Activated CD8-positive, alpha-beta memory T cell treated with anti-CD3 and anti-CD28 coated beads, Interleukin-2, amount 50 U/mL, for 48 hours (primary cell): ENCODE data around the gene CPO.

Experiments used
- DNase-seq: peaks from one replicate; pipeline ENCODE4 v3.0.0-alpha.2; 2020

Gene CPO

DNA sequence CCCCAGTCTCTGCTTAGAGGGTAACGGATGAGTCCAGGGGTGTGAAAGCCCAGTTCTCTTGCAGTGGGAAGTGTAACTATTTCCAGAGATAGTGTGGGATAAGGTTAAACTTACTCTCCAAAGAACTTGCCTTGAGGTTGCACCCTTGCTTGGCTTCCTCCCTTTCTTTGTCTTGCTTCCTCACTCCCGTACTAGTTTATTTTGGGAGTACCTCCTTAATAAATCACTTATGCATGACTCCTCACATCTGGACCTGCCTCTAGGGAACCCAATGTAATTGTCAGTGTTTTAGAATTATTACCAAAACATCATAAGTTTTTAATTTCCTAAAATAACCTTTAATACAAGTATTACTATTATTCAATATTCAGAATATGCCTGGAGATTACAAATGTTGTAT, 35.2 kb downstream of the CPO start:
- no peak for DNase-seq

DNA sequence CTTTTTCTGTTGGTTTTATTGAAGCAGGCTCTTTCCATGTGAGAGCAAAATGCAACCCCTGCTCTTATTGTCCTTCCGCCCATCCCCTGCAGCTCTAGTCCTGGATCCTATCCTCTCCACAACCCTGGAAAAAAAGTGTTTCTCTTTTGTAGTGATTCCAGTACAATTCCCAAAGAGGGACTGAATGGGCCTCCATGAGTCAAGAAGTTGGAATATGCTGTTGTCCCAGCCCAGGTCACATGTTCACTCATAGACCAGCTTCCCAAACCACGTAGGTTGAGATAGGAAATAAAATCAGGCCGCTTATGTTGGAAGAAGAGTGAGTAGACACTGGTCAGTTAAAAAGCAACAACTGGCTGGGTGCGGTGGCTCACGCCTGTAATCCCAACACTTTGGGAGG, 39.4 kb downstream of the CPO start:
- no peak for DNase-seq

DNA sequence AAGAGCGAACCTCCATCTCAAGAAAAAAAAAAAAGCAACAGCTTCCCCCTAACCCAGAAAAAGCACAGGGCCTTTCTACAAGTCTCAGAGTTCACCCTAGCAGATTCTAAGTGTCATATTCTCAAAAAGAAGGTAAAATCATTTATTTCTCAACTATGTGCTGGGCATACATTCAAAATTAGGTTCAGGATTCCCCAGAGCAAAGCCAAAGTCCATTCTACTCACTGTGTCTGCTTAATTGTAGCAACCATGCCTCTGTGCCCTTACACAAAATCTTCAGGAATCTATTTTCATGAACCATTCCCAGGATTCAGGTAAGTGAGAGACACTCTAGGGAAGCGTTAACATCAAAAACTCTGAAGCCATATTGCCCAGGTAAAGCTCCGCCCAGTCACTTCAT, 40.0 kb downstream of the CPO start:
- no peak for DNase-seq

GRCh38 chr2:206979922-206980321, 40.6 kb downstream of the CPO start:
- no peak for DNase-seq

- DNase-seq, result no peak
These were observed 41.1 kb downstream of the CPO start for GRCh38 chr2:206980413-206980812.

DNA sequence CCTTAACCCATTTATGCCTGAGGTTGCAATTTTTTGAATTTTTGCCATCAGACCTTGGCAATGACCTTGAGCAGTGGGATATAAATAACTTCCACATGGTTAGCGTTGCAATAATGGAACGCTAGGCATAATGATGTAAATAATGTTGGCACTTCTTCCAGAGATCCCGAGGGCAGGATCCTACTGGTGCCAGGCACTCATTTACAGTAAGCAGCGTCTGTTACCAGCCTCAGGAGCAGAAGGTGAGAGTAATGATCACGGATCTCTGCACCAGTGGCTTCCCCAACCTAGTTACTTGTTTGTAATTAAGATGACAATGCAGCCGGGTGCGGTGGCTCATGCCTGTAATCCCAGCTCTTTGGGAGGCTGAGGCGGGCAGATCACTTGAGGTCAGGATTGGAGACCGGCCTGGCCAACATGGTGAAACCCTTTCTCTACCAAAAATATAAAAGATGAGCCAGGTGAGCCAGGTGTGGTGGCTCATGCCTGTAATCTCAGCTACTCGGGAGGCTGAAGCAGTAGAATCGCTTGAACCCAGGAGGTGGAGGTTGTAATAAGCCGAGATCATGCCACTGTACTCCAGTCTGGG, 41.9 kb downstream of the CPO start:
- no peak for DNase-seq

- DNase-seq, result peak; percentile 59
These were observed 42.5 kb downstream of the CPO start for GRCh38 chr2:206981739-206982340.

DNA sequence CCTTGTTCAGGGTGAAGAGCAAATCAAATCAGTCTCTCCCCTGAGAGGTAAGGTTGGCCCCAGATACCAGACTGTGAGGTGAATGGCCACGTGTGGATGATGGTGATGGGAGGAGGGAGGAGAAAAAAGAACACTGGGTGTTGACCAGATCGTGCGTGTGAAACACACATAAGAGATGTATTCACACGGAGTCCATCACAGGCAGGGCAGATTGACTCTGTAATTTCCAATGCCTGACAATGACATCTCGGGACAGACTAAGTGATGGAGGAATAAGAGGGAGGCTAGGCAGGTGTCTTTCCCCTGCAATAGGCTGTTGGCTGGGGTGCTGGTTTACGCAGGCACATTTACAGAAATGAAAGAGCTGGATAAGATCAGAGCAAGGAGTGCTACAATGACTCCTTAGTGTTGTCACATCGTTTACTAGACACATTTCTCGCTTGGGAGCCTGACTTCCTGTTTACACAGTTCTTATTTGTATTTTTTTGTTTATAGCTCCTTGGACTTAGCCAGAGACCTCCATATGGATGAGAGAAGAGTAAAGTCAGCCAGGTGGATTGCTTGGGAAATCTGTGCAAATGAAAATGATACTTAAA, 43.1 kb downstream of the CPO start:
- DNase-seq, result no peak

- DNase-seq, result no peak
These were observed 44.0 kb downstream of the CPO start for GRCh38 chr2:206983161-206983859.

- DNase-seq, result no peak
These were observed 44.9 kb downstream of the CPO start for GRCh38 chr2:206984206-206984605.

DNA sequence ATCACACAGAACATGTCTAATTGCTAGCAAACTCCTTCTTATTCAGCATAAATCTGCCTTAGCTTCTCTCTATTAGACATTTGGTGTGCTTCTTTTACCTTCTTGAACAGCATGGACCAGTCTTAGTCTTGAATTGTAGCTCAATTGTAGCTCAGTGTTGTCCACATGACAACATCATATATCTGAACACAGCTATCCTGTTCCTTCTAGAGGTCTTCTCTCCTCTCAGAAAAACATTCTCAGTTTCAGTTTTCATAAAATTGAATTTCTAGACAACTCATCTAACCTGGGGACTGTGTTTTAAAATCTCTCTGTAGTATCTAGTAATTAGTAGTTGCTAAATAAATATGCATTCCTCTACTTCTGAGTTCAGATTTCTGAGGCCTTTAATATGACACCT, 47.6 kb downstream of the CPO start:
- DNase-seq, result no peak

- DNase-seq, result no peak
These were observed 48.5 kb downstream of the CPO start for GRCh38 chr2:206987810-206988209.

DNA sequence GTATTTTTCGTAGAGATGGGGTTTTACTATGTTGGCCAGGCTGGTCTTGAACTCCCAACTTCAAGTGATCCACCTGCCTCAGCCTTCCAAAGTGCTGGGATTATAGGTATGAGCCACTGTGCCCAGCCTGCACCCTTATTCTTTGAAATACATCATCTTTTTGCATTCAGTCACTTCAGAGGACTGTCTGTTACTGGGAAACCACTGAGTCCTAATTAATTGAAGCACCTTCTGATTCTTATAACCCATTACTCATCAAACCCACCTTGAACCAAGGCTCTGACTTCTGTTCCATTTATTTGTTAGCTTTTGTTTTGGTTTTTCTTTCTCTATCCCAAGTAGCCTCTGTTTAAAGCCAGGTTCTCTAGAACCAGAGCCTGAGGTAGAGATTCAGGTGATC, 49.6 kb downstream of the CPO start:
- DNase-seq, result no peak

GRCh38 chr2:206989311-206989710, 50.0 kb downstream of the CPO start:
- DNase-seq, result peak; percentile 56

DNA sequence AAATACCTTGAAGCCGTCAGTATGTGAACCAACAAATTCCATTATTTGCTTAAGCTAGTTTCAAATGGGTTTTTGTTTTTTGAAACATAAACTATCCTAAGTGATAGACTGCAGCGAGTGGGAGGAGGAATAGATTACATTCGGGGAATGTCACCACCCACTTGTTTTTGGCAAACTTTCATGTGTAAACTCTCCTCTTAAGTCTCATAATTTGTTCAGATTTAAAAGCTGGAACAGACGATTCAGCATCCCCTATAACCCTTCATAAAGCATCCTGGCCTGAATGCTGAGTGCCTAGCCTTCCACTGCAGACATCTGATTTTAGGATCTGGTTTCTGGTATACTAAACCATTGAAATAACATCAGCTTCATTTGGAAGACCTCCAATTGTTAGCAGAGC, 51.0 kb downstream of the CPO start:
- DNase-seq, result no peak

DNA sequence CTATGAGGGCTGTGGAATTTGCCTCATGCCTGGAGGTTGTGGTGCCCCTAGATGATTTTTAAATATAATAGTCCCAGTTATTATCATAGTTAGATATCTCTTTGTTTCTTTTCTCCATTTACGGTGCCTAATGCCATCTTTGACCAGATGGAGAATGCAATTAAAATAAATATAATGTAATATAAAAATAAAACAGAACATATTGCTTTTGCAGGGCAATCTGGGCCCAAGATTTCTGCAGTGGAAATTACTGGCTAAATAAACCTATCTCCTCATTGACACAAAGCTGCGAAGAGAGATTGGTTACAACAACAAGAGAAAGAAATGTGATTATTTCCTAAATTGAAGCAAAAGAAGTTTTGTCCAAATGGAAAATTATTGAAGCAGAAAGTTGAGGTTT, 51.8 kb downstream of the CPO start:
- no peak for DNase-seq

DNA sequence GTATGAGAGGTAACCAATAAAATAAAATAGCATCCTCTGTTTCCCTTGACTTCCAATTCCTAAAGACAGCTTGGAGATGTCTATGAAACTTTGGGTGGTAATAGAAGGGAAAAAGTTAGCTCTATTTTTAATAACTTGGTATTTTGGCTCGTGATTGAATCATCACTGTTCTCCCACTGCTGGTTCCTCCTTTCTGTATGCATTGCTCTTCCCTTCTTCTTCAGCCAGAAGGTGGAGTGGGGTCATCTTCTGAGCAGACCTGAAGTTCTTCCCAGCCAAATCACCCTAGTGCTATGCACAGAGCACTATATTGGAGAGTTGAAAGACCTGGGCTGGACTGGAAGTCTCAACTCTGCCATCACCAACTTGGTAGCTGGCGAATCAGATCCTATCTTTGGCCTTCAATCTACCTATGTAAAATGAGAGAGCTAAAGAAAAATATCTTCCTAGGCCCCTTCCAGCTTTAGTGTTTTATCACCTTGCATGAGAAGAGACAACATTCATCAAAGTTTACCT, 54.1 kb downstream of the CPO start:
- no peak for DNase-seq

- no peak for DNase-seq
These were observed 54.6 kb downstream of the CPO start for GRCh38 chr2:206993964-206994363.

- DNase-seq, result no peak
These were observed 57.3 kb downstream of the CPO start for GRCh38 chr2:206996556-206997065.

DNA sequence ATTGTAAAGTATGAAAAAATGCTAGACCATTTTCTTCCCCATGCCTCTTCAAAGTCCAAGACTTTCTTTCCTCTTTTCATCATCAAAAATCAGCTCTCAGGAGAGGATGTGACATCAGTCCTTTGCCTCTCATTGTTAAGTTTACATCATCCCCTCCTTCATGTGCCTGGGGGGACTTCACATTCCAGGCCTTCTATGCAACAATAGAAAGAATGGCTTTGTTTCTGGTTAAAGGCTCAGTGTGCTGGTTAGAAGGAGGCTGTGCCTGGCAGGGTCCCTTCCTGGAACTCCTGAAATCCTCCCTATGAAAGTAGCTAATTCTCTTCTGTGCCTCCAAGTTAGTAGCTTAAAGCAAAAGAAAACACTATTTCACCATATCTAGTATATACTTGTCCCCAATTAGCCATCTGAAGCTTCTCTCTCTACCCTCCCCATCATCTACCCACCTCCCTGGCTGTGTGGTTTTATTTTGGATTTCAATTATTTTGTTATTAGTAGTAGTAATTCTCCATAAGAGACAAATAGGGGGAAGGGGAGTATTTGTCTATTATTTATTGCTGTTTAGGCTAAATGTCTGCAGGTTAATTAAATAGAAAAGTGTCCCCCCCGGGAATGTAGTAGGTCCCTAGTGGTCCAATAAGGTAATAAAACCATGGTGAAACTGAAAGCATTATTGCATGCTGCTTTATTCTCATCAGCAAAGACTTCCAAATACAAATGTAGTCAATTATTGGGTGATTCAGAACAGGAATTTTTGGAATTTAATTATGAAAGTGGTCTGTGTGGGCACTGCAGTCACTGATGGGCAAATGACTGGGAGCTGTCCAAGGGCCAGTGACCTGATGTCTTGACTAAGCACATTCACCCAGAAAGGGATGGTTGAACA, 69.0 kb downstream of the CPO start:
- no peak for DNase-seq

DNA sequence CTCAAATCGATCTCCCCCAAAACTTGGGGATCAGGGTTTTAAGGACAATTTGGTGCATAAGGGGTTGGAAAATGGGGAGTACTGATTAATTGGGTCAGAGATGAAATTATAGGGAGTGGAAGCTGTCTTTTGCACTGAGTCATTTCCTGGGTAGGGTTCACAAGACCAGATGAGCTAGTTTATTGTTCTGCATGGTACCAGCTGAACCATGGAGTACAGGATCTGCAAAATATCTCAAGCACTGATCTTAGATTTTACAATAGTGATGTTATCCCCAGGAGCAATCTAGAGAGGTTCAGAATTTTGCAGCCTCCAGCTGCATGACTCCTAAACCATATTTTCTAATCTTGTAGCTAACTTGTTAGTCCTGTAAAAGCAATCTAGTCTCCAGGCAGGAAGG, 73.1 kb downstream of the CPO start:
- no peak for DNase-seq

- DNase-seq, result no peak
These were observed 75.1 kb downstream of the CPO start for GRCh38 chr2:207014424-207014823.

DNA sequence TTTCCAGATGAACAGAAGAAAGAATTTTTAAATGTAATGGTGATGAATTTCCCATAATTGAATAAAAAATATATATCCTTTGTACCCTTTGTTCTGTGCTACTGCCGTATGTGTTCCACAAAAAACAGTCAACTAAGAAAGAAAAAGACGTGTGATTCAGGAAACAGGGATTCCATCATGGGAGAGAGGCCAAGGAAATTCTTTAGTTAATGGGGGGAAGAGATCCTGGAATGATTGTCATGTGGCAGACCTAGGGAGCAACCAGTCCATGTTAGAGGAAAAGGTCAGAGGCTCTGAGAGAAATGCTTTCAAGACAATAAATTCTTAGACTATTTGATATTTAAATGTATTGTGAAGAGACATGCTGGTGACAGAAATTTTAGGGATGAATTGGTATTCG, 76.6 kb downstream of the CPO start:
- DNase-seq, result no peak
